ENCODE measurements around the gene CLEC1A. TPM values are rescaled to one million over a fixed set of nuclear protein-coding genes. Genes with fewer than 3 reads are reported as not detected.

The CLEC1A gene
- total and polyA plus RNA-seq, 2 of the 13 experiments (the other 11 are each of a cell fraction or from before 2014, with no cell fraction given) = not detected

DNA sequence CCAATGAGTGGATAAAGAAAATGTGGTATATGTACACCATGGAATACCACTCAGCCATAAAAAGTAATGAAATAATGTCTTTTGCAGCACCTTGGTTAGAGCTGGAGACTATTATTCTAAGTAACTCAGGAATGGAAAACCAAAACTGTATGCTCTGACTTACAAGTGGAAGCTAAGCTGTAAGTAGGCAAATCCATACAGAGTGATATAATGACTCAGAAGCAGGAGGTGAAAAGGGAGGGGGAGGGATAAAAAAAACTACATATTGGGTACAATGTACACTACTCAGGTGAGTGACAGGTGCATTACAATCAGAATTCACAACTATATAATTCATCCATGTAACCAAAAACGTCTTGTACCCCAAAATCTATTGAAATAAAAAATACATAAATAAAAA is 15.1 kb upstream of the CLEC1A start:
- POLR2A ChIA-PET = no interaction called here
- peaks cover 0 to 4% of the 10 kb centered on the region in 2 experiments; a peak in 2 of 5 replicates for H3K27me3 ChIP-seq (ENCODE audit: control insufficient read depth in 1 of 2, insufficient read depth in 2 of 2, low read length in 2 of 2)
- DNase-seq (ENCODE audit: low spot score) (no peak), FAIRE-seq (no peak), ATAC-seq (no peak)
- intact Hi-C loops (cut with micrococcal nuclease; ENCODE audit: unreplicated experiment) (no loop called here), in situ Hi-C loops (cut with HindIII; ENCODE audit: extremely low pct_ligation_motif_present, low pct_unique_long_range_greater_than_20kb) (no loop called here)
- CTCF ChIA-PET (ENCODE audit: low intra/inter-chr PET ratio, low total read pairs) = no interaction called here
- no peak overlapping the region for H3K4me2 ChIP-seq (ENCODE audit: low read depth, low read length)
- no peak overlapping the region for H2AFZ ChIP-seq (ENCODE audit: low read length)
- no peak overlapping the region for H3K4me3 ChIP-seq (replicated peaks in 1 of 3; ENCODE audit: insufficient read depth in 1 of 3, low read depth in 2 of 3, low read length in 3 of 3)
- H4K20me1 ChIP-seq (ENCODE audit: insufficient read depth, low read length) = no peaks in the 10 kb centered on the region
- no peak overlapping the region for H3K9ac ChIP-seq (ENCODE audit: insufficient read depth, low read depth, low read length)
- BruUV-seq (replicated peaks) = no TSS peak
- H3K36me3 ChIP-seq (replicated peaks in 1 of 2; ENCODE audit: control insufficient read depth in 1 of 2, insufficient read depth in 2 of 2, low read length in 2 of 2) = no peaks in the 10 kb centered on the region
- no peaks in the 10 kb centered on the region for H3K9me3 ChIP-seq (ENCODE audit: low read length)
- no peaks in the 10 kb centered on the region for H3K4me1 ChIP-seq (ENCODE audit: insufficient read depth, low read length)
- H3K79me2 ChIP-seq (ENCODE audit: insufficient read depth, low read length) = no peaks in the 10 kb centered on the region
- WGBS (ENCODE audit: low lambda C conversion rate) = 7% methylated on average over 1 of the region's 1 CpG
- H3K27ac ChIP-seq (ENCODE audit: extremely low read length, insufficient read depth, low read length) = no peak overlapping the region
- no peak for TF ChIP-seq MAFF (IDR thresholded peaks at IDR 0.05; ENCODE audit: low read depth, low read length)
- no peak for TF ChIP-seq DMAP1 (CRISPR knock-in tag; IDR thresholded peaks at IDR 0.05)
- TF ChIP-seq, protein P1, sequence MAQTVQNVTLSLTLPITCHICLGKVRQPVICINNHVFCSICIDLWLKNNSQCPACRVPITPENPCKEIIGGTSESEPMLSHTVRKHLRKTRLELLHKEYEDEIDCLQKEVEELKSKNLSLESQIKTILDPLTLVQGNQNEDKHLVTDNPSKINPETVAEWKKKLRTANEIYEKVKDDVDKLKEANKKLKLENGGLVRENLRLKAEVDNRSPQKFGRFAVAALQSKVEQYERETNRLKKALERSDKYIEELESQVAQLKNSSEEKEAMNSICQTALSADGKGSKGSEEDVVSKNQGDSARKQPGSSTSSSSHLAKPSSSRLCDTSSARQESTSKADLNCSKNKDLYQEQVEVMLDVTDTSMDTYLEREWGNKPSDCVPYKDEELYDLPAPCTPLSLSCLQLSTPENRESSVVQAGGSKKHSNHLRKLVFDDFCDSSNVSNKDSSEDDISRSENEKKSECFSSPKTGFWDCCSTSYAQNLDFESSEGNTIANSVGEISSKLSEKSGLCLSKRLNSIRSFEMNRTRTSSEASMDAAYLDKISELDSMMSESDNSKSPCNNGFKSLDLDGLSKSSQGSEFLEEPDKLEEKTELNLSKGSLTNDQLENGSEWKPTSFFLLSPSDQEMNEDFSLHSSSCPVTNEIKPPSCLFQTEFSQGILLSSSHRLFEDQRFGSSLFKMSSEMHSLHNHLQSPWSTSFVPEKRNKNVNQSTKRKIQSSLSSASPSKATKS (CRISPR knock-in tag; IDR thresholded peaks at IDR 0.05) = no peak
- TF ChIP-seq, protein P2, sequence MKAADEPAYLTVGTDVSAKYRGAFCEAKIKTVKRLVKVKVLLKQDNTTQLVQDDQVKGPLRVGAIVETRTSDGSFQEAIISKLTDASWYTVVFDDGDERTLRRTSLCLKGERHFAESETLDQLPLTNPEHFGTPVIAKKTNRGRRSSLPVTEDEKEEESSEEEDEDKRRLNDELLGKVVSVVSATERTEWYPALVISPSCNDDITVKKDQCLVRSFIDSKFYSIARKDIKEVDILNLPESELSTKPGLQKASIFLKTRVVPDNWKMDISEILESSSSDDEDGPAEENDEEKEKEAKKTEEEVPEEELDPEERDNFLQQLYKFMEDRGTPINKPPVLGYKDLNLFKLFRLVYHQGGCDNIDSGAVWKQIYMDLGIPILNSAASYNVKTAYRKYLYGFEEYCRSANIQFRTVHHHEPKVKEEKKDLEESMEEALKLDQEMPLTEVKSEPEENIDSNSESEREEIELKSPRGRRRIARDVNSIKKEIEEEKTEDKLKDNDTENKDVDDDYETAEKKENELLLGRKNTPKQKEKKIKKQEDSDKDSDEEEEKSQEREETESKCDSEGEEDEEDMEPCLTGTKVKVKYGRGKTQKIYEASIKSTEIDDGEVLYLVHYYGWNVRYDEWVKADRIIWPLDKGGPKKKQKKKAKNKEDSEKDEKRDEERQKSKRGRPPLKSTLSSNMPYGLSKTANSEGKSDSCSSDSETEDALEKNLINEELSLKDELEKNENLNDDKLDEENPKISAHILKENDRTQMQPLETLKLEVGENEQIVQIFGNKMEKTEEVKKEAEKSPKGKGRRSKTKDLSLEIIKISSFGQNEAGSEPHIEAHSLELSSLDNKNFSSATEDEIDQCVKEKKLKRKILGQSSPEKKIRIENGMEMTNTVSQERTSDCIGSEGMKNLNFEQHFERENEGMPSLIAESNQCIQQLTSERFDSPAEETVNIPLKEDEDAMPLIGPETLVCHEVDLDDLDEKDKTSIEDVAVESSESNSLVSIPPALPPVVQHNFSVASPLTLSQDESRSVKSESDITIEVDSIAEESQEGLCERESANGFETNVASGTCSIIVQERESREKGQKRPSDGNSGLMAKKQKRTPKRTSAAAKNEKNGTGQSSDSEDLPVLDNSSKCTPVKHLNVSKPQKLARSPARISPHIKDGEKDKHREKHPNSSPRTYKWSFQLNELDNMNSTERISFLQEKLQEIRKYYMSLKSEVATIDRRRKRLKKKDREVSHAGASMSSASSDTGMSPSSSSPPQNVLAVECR (CRISPR knock-in tag; IDR thresholded peaks at IDR 0.05; ENCODE audit: borderline replicate concordance) = no peak
- TF ChIP-seq HCFC1 (IDR thresholded peaks at IDR 0.05; ENCODE audit: low read depth, low read length) = no peak
- no peak for TF ChIP-seq ZNF547 (CRISPR knock-in tag; IDR thresholded peaks at IDR 0.05)
- TF ChIP-seq MAFK (conservative IDR thresholded peaks at IDR 0.05 in 1 of 2, IDR thresholded peaks at IDR 0.05 in 1 of 2; ENCODE audit: low read length in 2 of 2) = no peak
- TF ChIP-seq, protein P3, sequence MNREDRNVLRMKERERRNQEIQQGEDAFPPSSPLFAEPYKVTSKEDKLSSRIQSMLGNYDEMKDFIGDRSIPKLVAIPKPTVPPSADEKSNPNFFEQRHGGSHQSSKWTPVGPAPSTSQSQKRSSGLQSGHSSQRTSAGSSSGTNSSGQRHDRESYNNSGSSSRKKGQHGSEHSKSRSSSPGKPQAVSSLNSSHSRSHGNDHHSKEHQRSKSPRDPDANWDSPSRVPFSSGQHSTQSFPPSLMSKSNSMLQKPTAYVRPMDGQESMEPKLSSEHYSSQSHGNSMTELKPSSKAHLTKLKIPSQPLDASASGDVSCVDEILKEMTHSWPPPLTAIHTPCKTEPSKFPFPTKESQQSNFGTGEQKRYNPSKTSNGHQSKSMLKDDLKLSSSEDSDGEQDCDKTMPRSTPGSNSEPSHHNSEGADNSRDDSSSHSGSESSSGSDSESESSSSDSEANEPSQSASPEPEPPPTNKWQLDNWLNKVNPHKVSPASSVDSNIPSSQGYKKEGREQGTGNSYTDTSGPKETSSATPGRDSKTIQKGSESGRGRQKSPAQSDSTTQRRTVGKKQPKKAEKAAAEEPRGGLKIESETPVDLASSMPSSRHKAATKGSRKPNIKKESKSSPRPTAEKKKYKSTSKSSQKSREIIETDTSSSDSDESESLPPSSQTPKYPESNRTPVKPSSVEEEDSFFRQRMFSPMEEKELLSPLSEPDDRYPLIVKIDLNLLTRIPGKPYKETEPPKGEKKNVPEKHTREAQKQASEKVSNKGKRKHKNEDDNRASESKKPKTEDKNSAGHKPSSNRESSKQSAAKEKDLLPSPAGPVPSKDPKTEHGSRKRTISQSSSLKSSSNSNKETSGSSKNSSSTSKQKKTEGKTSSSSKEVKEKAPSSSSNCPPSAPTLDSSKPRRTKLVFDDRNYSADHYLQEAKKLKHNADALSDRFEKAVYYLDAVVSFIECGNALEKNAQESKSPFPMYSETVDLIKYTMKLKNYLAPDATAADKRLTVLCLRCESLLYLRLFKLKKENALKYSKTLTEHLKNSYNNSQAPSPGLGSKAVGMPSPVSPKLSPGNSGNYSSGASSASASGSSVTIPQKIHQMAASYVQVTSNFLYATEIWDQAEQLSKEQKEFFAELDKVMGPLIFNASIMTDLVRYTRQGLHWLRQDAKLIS (CRISPR knock-in tag; IDR thresholded peaks at IDR 0.05) = no peak
- no peak for TF ChIP-seq ZSCAN12 (CRISPR knock-in tag; IDR thresholded peaks at IDR 0.05)
- TF ChIP-seq, protein P4, sequence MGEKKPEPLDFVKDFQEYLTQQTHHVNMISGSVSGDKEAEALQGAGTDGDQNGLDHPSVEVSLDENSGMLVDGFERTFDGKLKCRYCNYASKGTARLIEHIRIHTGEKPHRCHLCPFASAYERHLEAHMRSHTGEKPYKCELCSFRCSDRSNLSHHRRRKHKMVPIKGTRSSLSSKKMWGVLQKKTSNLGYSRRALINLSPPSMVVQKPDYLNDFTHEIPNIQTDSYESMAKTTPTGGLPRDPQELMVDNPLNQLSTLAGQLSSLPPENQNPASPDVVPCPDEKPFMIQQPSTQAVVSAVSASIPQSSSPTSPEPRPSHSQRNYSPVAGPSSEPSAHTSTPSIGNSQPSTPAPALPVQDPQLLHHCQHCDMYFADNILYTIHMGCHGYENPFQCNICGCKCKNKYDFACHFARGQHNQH (CRISPR knock-in tag; IDR thresholded peaks at IDR 0.05) = no peak
- no peak for TF ChIP-seq HOXA7 (CRISPR knock-in tag; IDR thresholded peaks at IDR 0.05)
- no peak for TF ChIP-seq ZBTB20 (CRISPR knock-in tag; IDR thresholded peaks at IDR 0.05; ENCODE audit: borderline replicate concordance, low read depth)
- TF ChIP-seq FOXC1 (CRISPR knock-in tag; IDR thresholded peaks at IDR 0.05; ENCODE audit: borderline replicate concordance) = no peak
- no peak for TF ChIP-seq ZNF510 (CRISPR knock-in tag; IDR thresholded peaks at IDR 0.05; ENCODE audit: low read depth)
